ENCODE data around the gene ZBTB40. TPM values are rescaled to one million over a fixed set of nuclear protein-coding genes. Genes with fewer than 3 reads are reported as not detected.

ZBTB40 gene
- total and polyA plus RNA-seq, 4 donors, result 6.6 to 19.3 (median 12.0) TPM

GRCh38 chr1:22484706-22485345, 33.2 kb downstream of the ZBTB40 start:
- H3K4me3 ChIP-seq, result no peak overlapping the region
- ATAC-seq (ENCODE audit: insufficient read depth, low FRiP score) (no peak), DNase-seq (no peak)
- H3K27me3 ChIP-seq (ENCODE audit: control insufficient read depth in 3 of 3, insufficient read depth in 3 of 3, low read length in 2 of 3), result no peaks in the 10 kb centered on the region
- peaks cover 0 to 1% (median 0%) of the 10 kb centered on the region in 4 donors for H3K36me3 ChIP-seq (ENCODE audit: control insufficient read depth in 4 of 4, insufficient read depth in 4 of 4, low read length in 4 of 4)
- 57 to 84% methylated on average over 2 of the region's 2 CpGs for WGBS, 2 donors
- peaks cover 0 to 8% (median 0%) of the 10 kb centered on the region in 5 donors for H3K4me1 ChIP-seq (ENCODE audit: control insufficient read depth in 5 of 5, insufficient read depth in 5 of 5, low read length in 5 of 5)
- H3K9me3 ChIP-seq (ENCODE audit: control insufficient read depth in 4 of 4, insufficient read depth in 3 of 4, low read length in 3 of 4), result peaks cover 0 to 6% (median 2%) of the 10 kb centered on the region in 4 donors
- H3K27ac ChIP-seq (ENCODE audit: low read depth in 1 of 2, low read length in 1 of 2), result no peak overlapping the region
- H3K9ac ChIP-seq (ENCODE audit: insufficient read depth in 1 of 2, low read length in 2 of 2), result no peak overlapping the region
- TF ChIP-seq, protein P1, sequence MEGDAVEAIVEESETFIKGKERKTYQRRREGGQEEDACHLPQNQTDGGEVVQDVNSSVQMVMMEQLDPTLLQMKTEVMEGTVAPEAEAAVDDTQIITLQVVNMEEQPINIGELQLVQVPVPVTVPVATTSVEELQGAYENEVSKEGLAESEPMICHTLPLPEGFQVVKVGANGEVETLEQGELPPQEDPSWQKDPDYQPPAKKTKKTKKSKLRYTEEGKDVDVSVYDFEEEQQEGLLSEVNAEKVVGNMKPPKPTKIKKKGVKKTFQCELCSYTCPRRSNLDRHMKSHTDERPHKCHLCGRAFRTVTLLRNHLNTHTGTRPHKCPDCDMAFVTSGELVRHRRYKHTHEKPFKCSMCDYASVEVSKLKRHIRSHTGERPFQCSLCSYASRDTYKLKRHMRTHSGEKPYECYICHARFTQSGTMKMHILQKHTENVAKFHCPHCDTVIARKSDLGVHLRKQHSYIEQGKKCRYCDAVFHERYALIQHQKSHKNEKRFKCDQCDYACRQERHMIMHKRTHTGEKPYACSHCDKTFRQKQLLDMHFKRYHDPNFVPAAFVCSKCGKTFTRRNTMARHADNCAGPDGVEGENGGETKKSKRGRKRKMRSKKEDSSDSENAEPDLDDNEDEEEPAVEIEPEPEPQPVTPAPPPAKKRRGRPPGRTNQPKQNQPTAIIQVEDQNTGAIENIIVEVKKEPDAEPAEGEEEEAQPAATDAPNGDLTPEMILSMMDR (IDR thresholded peaks at IDR 0.05; ENCODE audit: control extremely low read depth, extremely low read depth), result no peak

GRCh38 chr1:22485431-22485830, 33.8 kb downstream of the ZBTB40 start:
- Histone ChIP-seq H3K27me3 (ENCODE audit: control insufficient read depth in 3 of 3, insufficient read depth in 3 of 3, low read length in 2 of 3) (no peaks in the 10 kb centered on the region), H3K4me3 (no peak overlapping the region), H3K4me1 (ENCODE audit: control insufficient read depth in 5 of 5, insufficient read depth in 5 of 5, low read length in 5 of 5) (peaks cover 0 to 8% (median 0%) of the 10 kb centered on the region in 5 donors), H3K36me3 (ENCODE audit: control insufficient read depth in 4 of 4, insufficient read depth in 4 of 4, low read length in 4 of 4) (peaks cover 0 to 7% (median 0%) of the 10 kb centered on the region in 4 donors), H3K27ac (ENCODE audit: low read depth in 1 of 2, low read length in 1 of 2) (no peak overlapping the region), H3K9ac (ENCODE audit: insufficient read depth in 1 of 2, low read length in 2 of 2) (no peak overlapping the region), H3K9me3 (ENCODE audit: control insufficient read depth in 4 of 4, insufficient read depth in 3 of 4, low read length in 3 of 4) (peaks cover 0 to 6% (median 2%) of the 10 kb centered on the region in 4 donors)
- DNase-seq (no peak), ATAC-seq (ENCODE audit: insufficient read depth, low FRiP score) (no peak)
- WGBS, 2 donors, result 68 to 89% methylated on average over 3 of the region's 3 CpGs
- TF ChIP-seq, protein P1 (IDR thresholded peaks at IDR 0.05; ENCODE audit: control extremely low read depth, extremely low read depth), result no peak

GRCh38 chr1:22487781-22488180, 36.1 kb downstream of the ZBTB40 start:
- Histone ChIP-seq H3K9me3 (ENCODE audit: control insufficient read depth in 4 of 4, insufficient read depth in 3 of 4, low read length in 3 of 4) (peaks cover 0 to 6% (median 2%) of the 10 kb centered on the region in 4 donors), H3K27me3 (ENCODE audit: control insufficient read depth in 3 of 3, insufficient read depth in 3 of 3, low read length in 2 of 3) (no peaks in the 10 kb centered on the region), H3K4me1 (ENCODE audit: control insufficient read depth in 5 of 5, insufficient read depth in 5 of 5, low read length in 5 of 5) (peaks cover 0 to 15% (median 0%) of the 10 kb centered on the region in 5 donors), H3K9ac (ENCODE audit: insufficient read depth in 1 of 2, low read length in 2 of 2) (no peak overlapping the region), H3K4me3 (no peak overlapping the region), H3K36me3 (ENCODE audit: control insufficient read depth in 4 of 4, insufficient read depth in 4 of 4, low read length in 4 of 4) (peaks cover 0 to 11% (median 3%) of the 10 kb centered on the region in 4 donors), H3K27ac (ENCODE audit: low read depth in 1 of 2, low read length in 1 of 2) (no peak overlapping the region)
- 62 to 72% methylated on average over 5 of the region's 5 CpGs for WGBS, 2 donors
- DNase-seq, result no peak
- ATAC-seq (ENCODE audit: insufficient read depth, low FRiP score), result no peak
- TF ChIP-seq, protein P1 (IDR thresholded peaks at IDR 0.05; ENCODE audit: control extremely low read depth, extremely low read depth), result no peak

Data from lung (tissue), 12 donors.